Measurements from ENCODE around the gene PRKCE. TPM values are rescaled to one million over a fixed set of nuclear protein-coding genes. Genes with fewer than 3 reads are reported as not detected.
A peak's percentile ranks its signal among the peaks of the same experiment; 100 is the strongest.

The PRKCE gene
- total RNA-seq, 1 donor from 2014 or later = 4.6 TPM

DNA sequence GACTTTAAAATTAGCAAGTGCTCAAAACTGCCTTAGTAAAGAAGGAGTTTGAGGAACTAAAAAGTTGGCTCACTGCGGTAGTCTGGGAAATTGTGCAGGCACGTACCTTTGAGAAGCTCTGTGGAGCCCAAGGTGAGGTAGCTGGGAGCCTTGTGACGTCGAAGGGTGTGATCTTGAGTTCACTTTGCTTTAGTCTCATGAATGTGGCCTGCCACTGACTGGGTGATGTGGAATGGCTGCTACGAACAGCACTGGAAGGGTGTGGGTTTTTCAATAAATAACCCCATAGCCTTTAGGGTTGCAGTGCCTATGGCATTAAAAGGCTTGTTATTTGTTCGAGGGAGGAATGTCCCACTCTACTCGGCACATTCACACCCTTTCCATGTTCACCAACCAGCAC, 312.3 kb downstream of the PRKCE start:
- peaks cover 0 to 19% of the 10 kb centered on the region in 2 donors for H3K4me1 ChIP-seq
- intact Hi-C loops (cut with DNase I) = no loop called here
- H3K9me3 ChIP-seq = no peaks in the 10 kb centered on the region
- no peak for DNase-seq (ENCODE audit: low spot score in 2 of 2)
- no peak overlapping the region for H3K27ac ChIP-seq
- no peak for TF ChIP-seq CTCF (IDR thresholded peaks at IDR 0.05)
- H3K27me3 ChIP-seq = no peaks in the 10 kb centered on the region
- H3K4me3 ChIP-seq = no peak overlapping the region
- no peaks in the 10 kb centered on the region for H3K36me3 ChIP-seq

DNA sequence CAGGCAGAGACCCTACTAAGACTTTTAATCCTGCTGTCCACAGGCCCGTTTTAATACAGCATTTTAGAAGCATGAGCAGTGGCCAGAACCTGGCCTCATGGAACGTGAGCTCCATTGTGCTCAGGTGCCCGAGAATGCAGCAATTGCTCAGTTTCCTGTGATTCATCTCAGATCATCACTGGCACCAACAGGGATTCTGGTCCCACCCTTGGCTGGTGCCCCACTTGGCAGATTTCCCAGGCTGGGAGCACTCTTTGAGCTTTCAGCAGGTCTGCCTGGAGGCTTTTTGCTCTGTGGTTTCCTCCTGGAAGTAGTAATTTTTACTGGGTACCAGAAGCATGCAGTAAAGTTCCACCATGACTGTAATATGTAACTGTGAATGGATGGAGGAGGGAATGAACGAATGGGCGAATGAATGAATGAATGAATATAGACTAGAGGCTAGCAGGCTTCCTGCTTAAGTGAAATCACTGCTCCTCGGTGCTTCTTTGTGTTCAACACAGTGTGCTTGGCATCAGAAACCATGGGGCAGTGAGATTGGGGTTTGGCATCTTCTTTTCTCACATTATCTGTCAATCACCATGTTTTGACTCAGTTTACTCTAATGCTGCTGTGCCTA, 312.9 kb downstream of the PRKCE start:
- H3K4me3 ChIP-seq = no peak overlapping the region
- intact Hi-C loops (cut with DNase I) = no loop called here
- H3K9me3 ChIP-seq = no peaks in the 10 kb centered on the region
- no peak for TF ChIP-seq CTCF (IDR thresholded peaks at IDR 0.05)
- no peaks in the 10 kb centered on the region for H3K36me3 ChIP-seq
- H3K27me3 ChIP-seq = no peaks in the 10 kb centered on the region
- DNase-seq (ENCODE audit: low spot score in 2 of 2) = peak in 1 of 2 donors; percentile 80
- peaks cover 0 to 19% of the 10 kb centered on the region in 2 donors for H3K4me1 ChIP-seq
- H3K27ac ChIP-seq = no peak overlapping the region

GRCh38 chr2:45964906-45965305, 313.4 kb downstream of the PRKCE start:
- Histone ChIP-seq H3K4me1 (peaks cover 0 to 19% of the 10 kb centered on the region in 2 donors), H3K27me3 (no peaks in the 10 kb centered on the region), H3K27ac (no peak overlapping the region), H3K9me3 (no peaks in the 10 kb centered on the region), H3K4me3 (no peak overlapping the region), H3K36me3 (no peaks in the 10 kb centered on the region)
- intact Hi-C loops (cut with DNase I) = no loop called here
- DNase-seq (ENCODE audit: low spot score in 2 of 2) = no peak
- TF ChIP-seq CTCF (IDR thresholded peaks at IDR 0.05) = no peak

GRCh38 chr2:45965871-45966498, 314.5 kb downstream of the PRKCE start:
- TF ChIP-seq CTCF (IDR thresholded peaks at IDR 0.05) = no peak
- H3K4me3 ChIP-seq = no peak overlapping the region

GRCh38 chr2:45968946-45969584, 317.6 kb downstream of the PRKCE start:
- no peak for TF ChIP-seq CTCF (IDR thresholded peaks at IDR 0.05)
- Histone ChIP-seq H3K9me3 (no peaks in the 10 kb centered on the region), H3K27me3 (no peaks in the 10 kb centered on the region), H3K4me1 (peaks cover 0 to 4% of the 10 kb centered on the region in 2 donors), H3K27ac (no peak overlapping the region), H3K4me3 (no peak overlapping the region), H3K36me3 (no peaks in the 10 kb centered on the region)
- DNase-seq (ENCODE audit: low spot score in 2 of 2) = no peak
- intact Hi-C loops (cut with DNase I) = no loop called here

More at GRCh38 chr2:45965871-45966498, 314.5 kb downstream of the PRKCE start:
- H3K36me3 ChIP-seq = no peaks in the 10 kb centered on the region
- no peaks in the 10 kb centered on the region for H3K27me3 ChIP-seq
- intact Hi-C loops (cut with DNase I) = no loop called here
- DNase-seq (ENCODE audit: low spot score in 2 of 2) = no peak
- H3K9me3 ChIP-seq = no peaks in the 10 kb centered on the region
- H3K27ac ChIP-seq = no peak overlapping the region
- peaks cover 0 to 19% of the 10 kb centered on the region in 2 donors for H3K4me1 ChIP-seq

Data from ascending aorta (tissue), 2 donors.